ENCODE data around the gene FAT3. TPM values are rescaled to one million over a fixed set of nuclear protein-coding genes. Genes with fewer than 3 reads are reported as not detected.

The FAT3 gene
- total RNA-seq, 1 experiment from 2014 or later: 0.02 TPM

DNA sequence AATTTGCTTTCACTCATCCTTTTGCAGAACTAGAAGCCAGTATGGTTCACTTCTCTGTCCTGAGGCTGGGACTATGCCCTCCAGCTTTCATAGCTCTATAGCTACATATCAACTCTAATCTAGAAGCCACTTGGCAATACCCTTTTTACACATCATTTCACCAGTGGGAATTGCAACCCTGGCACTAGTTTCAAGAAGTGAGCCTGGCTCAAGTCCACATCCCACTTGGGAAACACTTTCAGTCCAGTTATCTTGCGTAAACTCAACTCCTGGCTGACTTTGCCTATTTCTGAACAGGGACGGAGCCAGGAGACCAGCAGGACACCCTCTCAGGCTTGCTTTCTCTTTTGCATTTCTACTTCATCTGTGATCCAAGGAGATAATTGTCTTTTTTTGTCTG lies 19.9 kb upstream of the FAT3 start:
- no peaks in the 10 kb centered on the region for H3K9me2 ChIP-seq (ENCODE audit: insufficient read depth)
- CTCF ChIA-PET: no interaction called here
- no peaks in the 10 kb centered on the region for H3K36me3 ChIP-seq (ENCODE audit: control insufficient read depth in 1 of 2, insufficient read depth in 2 of 2, low read length in 2 of 2)
- intact Hi-C loops (cut with micrococcal nuclease): no loop called here
- H3K9me3 ChIP-seq (ENCODE audit: control insufficient read depth in 1 of 2, insufficient read depth in 1 of 2, low read depth in 1 of 2, low read length in 2 of 2): peaks cover 6 to 8% of the 10 kb centered on the region in 2 experiments; a peak in 2 of 4 replicates
- POLR2A ChIA-PET: no interaction called here
- H3K4me3 ChIP-seq (replicated peaks in 1 of 2; ENCODE audit: low read depth in 1 of 2, low read length in 2 of 2): no peak overlapping the region
- no peak for DNase-seq (ENCODE audit: low read depth, low spot score)
- no peak overlapping the region for H3K4me2 ChIP-seq (ENCODE audit: low read length)
- H3K79me2 ChIP-seq (ENCODE audit: insufficient read depth, low read length): no peaks in the 10 kb centered on the region
- no peak overlapping the region for H3K9ac ChIP-seq (ENCODE audit: low read length)
- RAD21 ChIA-PET (ENCODE audit: low non-redundant PET in 1 of 2, low total read pairs in 2 of 2, uncharacterized antibody in 2 of 2, unreplicated experiment in 2 of 2): no interaction called here
- no TSS peak for BruUV-seq (replicated peaks)
- ATAC-seq: no peak
- no peaks in the 10 kb centered on the region for H3K4me1 ChIP-seq (ENCODE audit: control insufficient read depth in 1 of 2, insufficient read depth in 2 of 2, low read length in 2 of 2)
- TF ChIP-seq, protein P1, sequence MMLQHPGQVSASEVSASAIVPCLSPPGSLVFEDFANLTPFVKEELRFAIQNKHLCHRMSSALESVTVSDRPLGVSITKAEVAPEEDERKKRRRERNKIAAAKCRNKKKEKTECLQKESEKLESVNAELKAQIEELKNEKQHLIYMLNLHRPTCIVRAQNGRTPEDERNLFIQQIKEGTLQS (IDR thresholded peaks at IDR 0.05): no peak
- TF ChIP-seq SIN3A (IDR thresholded peaks at IDR 0.05; ENCODE audit: low read depth): no peak
- no peak for TF ChIP-seq POLR2AphosphoS5 (IDR thresholded peaks at IDR 0.05; ENCODE audit: low read depth, low read length)
- no peak for TF ChIP-seq POLR2A (IDR thresholded peaks at IDR 0.05; ENCODE audit: borderline replicate concordance, extremely low read depth, insufficient read depth, insufficient read length)
- no peak for TF ChIP-seq TCF7L2 (IDR thresholded peaks at IDR 0.05; ENCODE audit: borderline replicate concordance, extremely low read depth, insufficient read depth, insufficient read length)
- TF ChIP-seq ZFX (IDR thresholded peaks at IDR 0.05): no peak
- TF ChIP-seq CBX3 (IDR thresholded peaks at IDR 0.05; ENCODE audit: low read depth): no peak
- TF ChIP-seq, protein P2, sequence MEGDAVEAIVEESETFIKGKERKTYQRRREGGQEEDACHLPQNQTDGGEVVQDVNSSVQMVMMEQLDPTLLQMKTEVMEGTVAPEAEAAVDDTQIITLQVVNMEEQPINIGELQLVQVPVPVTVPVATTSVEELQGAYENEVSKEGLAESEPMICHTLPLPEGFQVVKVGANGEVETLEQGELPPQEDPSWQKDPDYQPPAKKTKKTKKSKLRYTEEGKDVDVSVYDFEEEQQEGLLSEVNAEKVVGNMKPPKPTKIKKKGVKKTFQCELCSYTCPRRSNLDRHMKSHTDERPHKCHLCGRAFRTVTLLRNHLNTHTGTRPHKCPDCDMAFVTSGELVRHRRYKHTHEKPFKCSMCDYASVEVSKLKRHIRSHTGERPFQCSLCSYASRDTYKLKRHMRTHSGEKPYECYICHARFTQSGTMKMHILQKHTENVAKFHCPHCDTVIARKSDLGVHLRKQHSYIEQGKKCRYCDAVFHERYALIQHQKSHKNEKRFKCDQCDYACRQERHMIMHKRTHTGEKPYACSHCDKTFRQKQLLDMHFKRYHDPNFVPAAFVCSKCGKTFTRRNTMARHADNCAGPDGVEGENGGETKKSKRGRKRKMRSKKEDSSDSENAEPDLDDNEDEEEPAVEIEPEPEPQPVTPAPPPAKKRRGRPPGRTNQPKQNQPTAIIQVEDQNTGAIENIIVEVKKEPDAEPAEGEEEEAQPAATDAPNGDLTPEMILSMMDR (IDR thresholded peaks at IDR 0.05 in 2 of 3, conservative IDR thresholded peaks at IDR 0.05 in 1 of 3; ENCODE audit: borderline replicate concordance in 1 of 3, insufficient read depth in 1 of 3, low read depth in 2 of 3, low read length in 2 of 3): no peak
- no peak for TF ChIP-seq YY1 (IDR thresholded peaks at IDR 0.05; ENCODE audit: extremely low read depth, insufficient replicate concordance, low read depth, low read length)
- TF ChIP-seq, protein P3, sequence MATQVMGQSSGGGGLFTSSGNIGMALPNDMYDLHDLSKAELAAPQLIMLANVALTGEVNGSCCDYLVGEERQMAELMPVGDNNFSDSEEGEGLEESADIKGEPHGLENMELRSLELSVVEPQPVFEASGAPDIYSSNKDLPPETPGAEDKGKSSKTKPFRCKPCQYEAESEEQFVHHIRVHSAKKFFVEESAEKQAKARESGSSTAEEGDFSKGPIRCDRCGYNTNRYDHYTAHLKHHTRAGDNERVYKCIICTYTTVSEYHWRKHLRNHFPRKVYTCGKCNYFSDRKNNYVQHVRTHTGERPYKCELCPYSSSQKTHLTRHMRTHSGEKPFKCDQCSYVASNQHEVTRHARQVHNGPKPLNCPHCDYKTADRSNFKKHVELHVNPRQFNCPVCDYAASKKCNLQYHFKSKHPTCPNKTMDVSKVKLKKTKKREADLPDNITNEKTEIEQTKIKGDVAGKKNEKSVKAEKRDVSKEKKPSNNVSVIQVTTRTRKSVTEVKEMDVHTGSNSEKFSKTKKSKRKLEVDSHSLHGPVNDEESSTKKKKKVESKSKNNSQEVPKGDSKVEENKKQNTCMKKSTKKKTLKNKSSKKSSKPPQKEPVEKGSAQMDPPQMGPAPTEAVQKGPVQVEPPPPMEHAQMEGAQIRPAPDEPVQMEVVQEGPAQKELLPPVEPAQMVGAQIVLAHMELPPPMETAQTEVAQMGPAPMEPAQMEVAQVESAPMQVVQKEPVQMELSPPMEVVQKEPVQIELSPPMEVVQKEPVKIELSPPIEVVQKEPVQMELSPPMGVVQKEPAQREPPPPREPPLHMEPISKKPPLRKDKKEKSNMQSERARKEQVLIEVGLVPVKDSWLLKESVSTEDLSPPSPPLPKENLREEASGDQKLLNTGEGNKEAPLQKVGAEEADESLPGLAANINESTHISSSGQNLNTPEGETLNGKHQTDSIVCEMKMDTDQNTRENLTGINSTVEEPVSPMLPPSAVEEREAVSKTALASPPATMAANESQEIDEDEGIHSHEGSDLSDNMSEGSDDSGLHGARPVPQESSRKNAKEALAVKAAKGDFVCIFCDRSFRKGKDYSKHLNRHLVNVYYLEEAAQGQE (IDR thresholded peaks at IDR 0.05; ENCODE audit: low read depth): no peak
- no peak for TF ChIP-seq EGR1 (IDR thresholded peaks at IDR 0.05; ENCODE audit: low read depth)
- TF ChIP-seq ZNF274 (IDR thresholded peaks at IDR 0.05; ENCODE audit: low read depth, low read length): no peak
- TF ChIP-seq FOSL1 (IDR thresholded peaks at IDR 0.05; ENCODE audit: low read depth): no peak
- TF ChIP-seq EZH2phosphoT487 (IDR thresholded peaks at IDR 0.05; ENCODE audit: borderline replicate concordance): no peak
- TF ChIP-seq ELF1 (IDR thresholded peaks at IDR 0.05; ENCODE audit: borderline replicate concordance, low read depth): no peak
- TF ChIP-seq EZH2 (IDR thresholded peaks at IDR 0.05): no peak
- no peak for TF ChIP-seq SRF (IDR thresholded peaks at IDR 0.05; ENCODE audit: low read depth)
- no peaks in the 10 kb centered on the region for H3K27me3 ChIP-seq (ENCODE audit: insufficient read depth, low read length)
- no peak overlapping the region for H2AFZ ChIP-seq (ENCODE audit: low read depth, low read length, poor library complexity, severe bottlenecking)
- H4K20me1 ChIP-seq (ENCODE audit: insufficient read depth): no peaks in the 10 kb centered on the region
- H3K27ac ChIP-seq (ENCODE audit: low read depth, low read length): no peak overlapping the region
